Activated T-helper 9 cell treated with anti-CD3 and anti-CD28 coated beads, Interleukin-2, amount 50 U/mL, for 16 hours (primary cell): Measurements from ENCODE around the gene LILRB2.
"Not testable (repeated sequence)": the region's sequence is repeated elsewhere in the genome, so short reads cannot be mapped to it uniquely, and the experiment has no call there.

Experiments used
- DNase-seq: peaks from one replicate; pipeline ENCODE4 v3.0.0-alpha.2; 2020; ENCODE audit warnings: low read depth

LILRB2 gene

GRCh38 chr19:54302257-54302656 lies 21.3 kb upstream of the LILRB2 start:
- no peak for DNase-seq

GRCh38 chr19:54299515-54299914 lies 18.6 kb upstream of the LILRB2 start:
- DNase-seq = no peak

- no peak for DNase-seq
Observed at GRCh38 chr19:54299126-54299498, 18.2 kb upstream of the LILRB2 start.

- DNase-seq = no peak
Observed at GRCh38 chr19:54298357-54299125, 17.6 kb upstream of the LILRB2 start.

GRCh38 chr19:54297759-54298305 lies 16.9 kb upstream of the LILRB2 start:
- no peak for DNase-seq

GRCh38 chr19:54294539-54294938 lies 13.6 kb upstream of the LILRB2 start:
- DNase-seq = no peak

- not testable (repeated sequence) for DNase-seq
Observed at GRCh38 chr19:54289160-54289559, 8.2 kb upstream of the LILRB2 start.

GRCh38 chr19:54287456-54287855 lies 6.5 kb upstream of the LILRB2 start:
- no peak for DNase-seq

GRCh38 chr19:54286283-54286682 lies 5.4 kb upstream of the LILRB2 start:
- not testable (repeated sequence) for DNase-seq

- not testable (repeated sequence) for DNase-seq
Observed at GRCh38 chr19:54285427-54286056, 4.6 kb upstream of the LILRB2 start.

- no peak for DNase-seq
Observed at GRCh38 chr19:54282686-54283470, 2.0 kb upstream of the LILRB2 start.

- not testable (repeated sequence) for DNase-seq
Observed at GRCh38 chr19:54281729-54282075, 792 bp upstream of the LILRB2 start.

- not testable (repeated sequence) for DNase-seq
Observed at GRCh38 chr19:54280441-54280840, 469 bp downstream of the LILRB2 start.

GRCh38 chr19:54280025-54280424 lies 885 bp downstream of the LILRB2 start:
- DNase-seq = not testable (repeated sequence)

GRCh38 chr19:54279406-54279962 lies 1.4 kb downstream of the LILRB2 start:
- no peak for DNase-seq

GRCh38 chr19:54278571-54279195 lies 2.2 kb downstream of the LILRB2 start:
- not testable (repeated sequence) for DNase-seq

GRCh38 chr19:54278056-54278455 lies 2.9 kb downstream of the LILRB2 start:
- DNase-seq = not testable (repeated sequence)

GRCh38 chr19:54277111-54277615 lies 3.7 kb downstream of the LILRB2 start:
- not testable (repeated sequence) for DNase-seq

- DNase-seq = no peak
Observed at GRCh38 chr19:54275951-54276350, 5.0 kb downstream of the LILRB2 start.

- not testable (repeated sequence) for DNase-seq
Observed at GRCh38 chr19:54274516-54274915, 6.4 kb downstream of the LILRB2 start.

GRCh38 chr19:54273821-54274220 lies 7.1 kb downstream of the LILRB2 start:
- no peak for DNase-seq

- DNase-seq = not testable (repeated sequence)
Observed at GRCh38 chr19:54272181-54272580, 8.7 kb downstream of the LILRB2 start.
